BE2C (cell line): ENCODE measurements around the gene FBXW12.

ENCODE experiments used
- DNase-seq: peaks from one replicate; pipeline ENCODE4 v3.0.0-alpha.2; 2020
- H3K27me3 ChIP-seq: fragments of 250-450 bp; sonication (Bioruptor Pico); 2 replicates; pipeline ENCODE4 v1.5.1; 2020; ENCODE audit warnings: mild to moderate bottlenecking
- H3K36me3 ChIP-seq: fragments of 250-450 bp; sonication (Bioruptor Pico); 2 replicates; pipeline ENCODE4 v1.5.1; 2020; ENCODE audit warnings: mild to moderate bottlenecking
- H3K4me1 ChIP-seq: fragments of 250-450 bp; sonication (Bioruptor Pico); 2 replicates; pipeline ENCODE4 v1.5.1; 2020
- H3K4me3 ChIP-seq: 2 replicates; pipeline ENCODE4 v1.5.1; 2011; ENCODE audit warnings: low read depth, low read length
- H3K9me3 ChIP-seq: fragments of 250-450 bp; sonication (Bioruptor Pico); 2 replicates; pipeline ENCODE4 v1.5.1; 2020
- TF ChIP-seq, protein P1 (sequence below): IDR thresholded peaks from 2 replicates; pipeline ENCODE4 v1.5.1; 2012; ENCODE audit warnings: mild to moderate bottlenecking, low read depth, low read length

Gene FBXW12

DNA sequence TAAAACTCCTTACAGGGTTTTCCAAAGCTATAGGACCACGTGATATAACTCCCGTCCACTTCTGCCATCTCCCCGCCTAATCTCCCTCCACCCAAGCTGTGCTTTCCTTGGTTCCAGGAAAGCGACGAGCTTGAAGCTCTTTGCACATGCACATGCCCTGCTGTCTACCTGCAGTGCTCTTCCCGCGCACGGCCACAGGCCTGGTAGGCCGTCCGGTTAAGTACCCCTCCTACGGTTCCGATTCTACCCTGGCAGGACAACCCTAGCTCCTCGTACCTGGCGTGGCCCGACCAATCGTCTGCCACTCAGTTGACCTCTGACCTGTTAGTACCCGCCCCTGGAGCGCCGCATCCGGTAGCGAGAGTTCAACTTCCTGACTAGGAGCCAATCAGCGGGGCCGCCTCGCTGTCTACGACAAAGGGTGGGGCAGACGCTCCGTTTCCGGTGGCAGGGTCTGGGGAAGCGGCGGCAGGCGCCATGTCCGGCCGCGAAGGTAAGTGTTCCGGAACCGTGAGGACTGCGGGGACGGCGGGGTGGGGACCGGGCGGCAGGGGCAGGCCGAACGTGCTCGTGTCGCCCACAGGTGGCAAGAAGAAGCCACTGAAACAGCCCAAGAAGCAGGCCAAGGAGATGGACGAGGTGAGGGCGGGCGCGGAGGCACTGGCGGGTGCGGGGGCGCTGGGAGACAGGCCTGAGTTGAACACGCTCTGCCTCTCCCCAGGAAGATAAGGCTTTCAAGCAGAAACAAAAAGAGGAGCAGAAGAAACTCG, 68.0 kb downstream of the FBXW12 start, which contains the start of the genes CCDC51 and TMA7:
Gene CCDC51 (minus strand): TSS at position 300 of the 770 bp plus-strand sequence. CDS start 4,991 bp downstream, outside the sequence.
Gene TMA7 (plus strand): TSS at position 438 of the 770 bp plus-strand sequence. CDS start 40 bp downstream, at position 478.
- Histone ChIP-seq H3K27me3 (no peaks in the 10 kb centered on the region), H3K4me3 (peak within 1 kb of the TSS; percentile 84), H3K9me3 (no peaks in the 10 kb centered on the region), H3K36me3 (no peaks in the 10 kb centered on the region; the same call in 1 of the 2 replicates), H3K4me1 (no peaks in the 10 kb centered on the region)
- TF ChIP-seq, protein P1, sequence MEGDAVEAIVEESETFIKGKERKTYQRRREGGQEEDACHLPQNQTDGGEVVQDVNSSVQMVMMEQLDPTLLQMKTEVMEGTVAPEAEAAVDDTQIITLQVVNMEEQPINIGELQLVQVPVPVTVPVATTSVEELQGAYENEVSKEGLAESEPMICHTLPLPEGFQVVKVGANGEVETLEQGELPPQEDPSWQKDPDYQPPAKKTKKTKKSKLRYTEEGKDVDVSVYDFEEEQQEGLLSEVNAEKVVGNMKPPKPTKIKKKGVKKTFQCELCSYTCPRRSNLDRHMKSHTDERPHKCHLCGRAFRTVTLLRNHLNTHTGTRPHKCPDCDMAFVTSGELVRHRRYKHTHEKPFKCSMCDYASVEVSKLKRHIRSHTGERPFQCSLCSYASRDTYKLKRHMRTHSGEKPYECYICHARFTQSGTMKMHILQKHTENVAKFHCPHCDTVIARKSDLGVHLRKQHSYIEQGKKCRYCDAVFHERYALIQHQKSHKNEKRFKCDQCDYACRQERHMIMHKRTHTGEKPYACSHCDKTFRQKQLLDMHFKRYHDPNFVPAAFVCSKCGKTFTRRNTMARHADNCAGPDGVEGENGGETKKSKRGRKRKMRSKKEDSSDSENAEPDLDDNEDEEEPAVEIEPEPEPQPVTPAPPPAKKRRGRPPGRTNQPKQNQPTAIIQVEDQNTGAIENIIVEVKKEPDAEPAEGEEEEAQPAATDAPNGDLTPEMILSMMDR: no peak
- peak; percentile 94 for DNase-seq

DNA sequence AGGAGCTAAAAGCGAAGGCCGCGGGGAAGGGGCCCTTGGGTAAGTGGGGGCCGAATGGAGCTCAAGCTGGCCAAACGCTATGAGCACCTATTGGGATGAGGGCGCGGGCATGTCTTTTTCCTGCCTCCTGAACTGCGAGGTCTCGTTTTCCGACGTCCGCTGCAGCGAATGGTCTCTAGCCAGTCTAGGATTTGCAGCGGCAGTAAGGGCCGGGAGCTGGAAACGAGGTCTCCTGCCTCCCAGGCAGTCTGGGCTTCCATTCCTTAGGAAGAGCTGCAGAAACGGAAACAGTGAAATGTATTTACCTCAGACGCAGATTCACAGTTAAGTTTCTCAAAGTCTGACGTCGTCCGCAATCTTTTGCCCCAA, 68.6 kb downstream of the FBXW12 start:
- H3K36me3 ChIP-seq: no peaks in the 10 kb centered on the region; the same call in 1 of the 2 replicates
- H3K4me1 ChIP-seq: no peaks in the 10 kb centered on the region
- TF ChIP-seq, protein P1: no peak
- no peak for DNase-seq
- peak overlapping the region; percentile 84 for H3K4me3 ChIP-seq
- H3K9me3 ChIP-seq: no peaks in the 10 kb centered on the region
- no peaks in the 10 kb centered on the region for H3K27me3 ChIP-seq

DNA sequence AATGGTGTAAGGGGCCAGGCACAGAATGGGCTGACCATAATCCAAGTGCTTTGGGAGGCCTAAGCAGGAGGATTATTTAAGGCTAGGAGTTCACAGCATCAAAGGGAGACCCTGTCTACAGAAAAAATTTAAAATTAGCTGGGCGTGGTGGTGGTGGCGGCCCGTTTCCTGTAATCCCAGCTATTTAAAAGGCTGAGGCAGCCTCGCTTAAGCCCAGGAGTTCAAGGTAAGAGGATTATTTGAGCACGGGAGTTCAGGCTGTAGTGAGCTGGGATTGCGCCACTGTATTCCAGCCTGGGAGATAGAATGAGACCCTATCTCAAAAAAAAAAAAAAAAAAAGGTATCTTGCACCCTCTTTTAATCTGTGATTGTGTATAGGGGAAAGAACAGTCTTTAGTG, 69.9 kb downstream of the FBXW12 start:
- H3K36me3 ChIP-seq: no peaks in the 10 kb centered on the region; the same call in 1 of the 2 replicates
- H3K9me3 ChIP-seq: no peaks in the 10 kb centered on the region
- no peaks in the 10 kb centered on the region for H3K4me1 ChIP-seq
- no peak for DNase-seq
- no peaks in the 10 kb centered on the region for H3K27me3 ChIP-seq
- H3K4me3 ChIP-seq: no peak overlapping the region
- TF ChIP-seq, protein P1: no peak
